ENCODE measurements around the gene OLIG2.

GRCh38 chr21:33026878-33027400 lies 1.2 kb downstream of the OLIG2 start:
- no peak for TF ChIP-seq CTCF (conservative IDR thresholded peaks at IDR 0.05; ENCODE audit: low read length)
- no peak for TF ChIP-seq EZH2phosphoT487 (IDR thresholded peaks at IDR 0.05; ENCODE audit: borderline replicate concordance)
